ENCODE results near the gene ACTN4.

GRCh38 chr19:38663156-38663651 is 15.8 kb downstream of the ACTN4 start:
- TF ChIP-seq CTCF (IDR thresholded peaks at IDR 0.05) (no peak), POLR2A (IDR thresholded peaks at IDR 0.05) (no peak), POLR2AphosphoS5 (IDR thresholded peaks at IDR 0.05) (no peak)
